HG03045 (cell line): ENCODE results near the gene FMC1.

ENCODE experiments used
- ATAC-seq: cut with Tn5 transposase; IDR thresholded peaks from one replicate; pipeline ENCODE4 v1.9.1; 2021; ENCODE audit warnings: mild to moderate bottlenecking, moderate library complexity; ENCODE audit not compliant: unreplicated experiment

The FMC1 gene

GRCh38 chr7:139370943-139371313 is 29.8 kb downstream of the FMC1 start:
- ATAC-seq: no peak

DNA sequence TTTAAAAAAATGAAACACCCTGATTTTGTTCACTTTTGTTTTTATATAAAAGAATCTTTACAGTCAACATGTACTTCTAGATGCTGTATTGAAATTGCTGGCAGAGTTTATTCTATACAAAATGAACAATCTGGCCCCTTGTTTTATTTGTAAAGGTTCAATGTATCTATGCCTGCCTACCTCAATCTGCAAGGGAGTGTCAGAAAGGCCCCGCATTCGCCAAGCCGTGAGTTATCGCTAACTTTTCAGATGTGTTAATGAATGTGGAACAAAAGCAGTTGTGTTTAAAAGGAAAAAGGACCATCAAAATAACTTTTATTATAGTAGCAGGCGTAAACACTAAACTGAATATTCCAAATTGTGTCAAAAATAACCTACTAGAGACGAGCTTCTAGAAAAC is 33.1 kb downstream of the FMC1 start:
- ATAC-seq: no peak

GRCh38 chr7:139382439-139382838 is 41.3 kb downstream of the FMC1 start:
- ATAC-seq: no peak

DNA sequence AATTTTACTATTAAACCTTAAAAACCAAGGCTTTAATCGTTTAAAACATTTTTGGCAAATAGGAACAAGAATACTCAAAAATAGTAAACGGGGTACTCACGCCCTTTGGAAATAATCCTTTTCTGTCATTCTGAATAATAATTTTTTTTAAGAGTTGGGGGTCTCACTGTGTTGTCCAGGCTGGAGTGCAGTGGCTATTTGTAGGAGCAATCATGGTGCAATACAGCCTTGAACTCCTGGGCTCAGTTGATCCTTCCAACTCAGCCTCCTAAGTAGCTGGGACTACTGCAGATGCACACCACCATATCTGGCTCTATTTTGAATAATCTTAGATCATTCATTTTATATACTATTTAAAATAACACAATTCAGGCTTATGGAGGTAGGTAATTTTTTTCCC is 43.5 kb downstream of the FMC1 start:
- no peak for ATAC-seq

GRCh38 chr7:139387594-139387993 is 46.5 kb downstream of the FMC1 start:
- ATAC-seq: no peak

DNA sequence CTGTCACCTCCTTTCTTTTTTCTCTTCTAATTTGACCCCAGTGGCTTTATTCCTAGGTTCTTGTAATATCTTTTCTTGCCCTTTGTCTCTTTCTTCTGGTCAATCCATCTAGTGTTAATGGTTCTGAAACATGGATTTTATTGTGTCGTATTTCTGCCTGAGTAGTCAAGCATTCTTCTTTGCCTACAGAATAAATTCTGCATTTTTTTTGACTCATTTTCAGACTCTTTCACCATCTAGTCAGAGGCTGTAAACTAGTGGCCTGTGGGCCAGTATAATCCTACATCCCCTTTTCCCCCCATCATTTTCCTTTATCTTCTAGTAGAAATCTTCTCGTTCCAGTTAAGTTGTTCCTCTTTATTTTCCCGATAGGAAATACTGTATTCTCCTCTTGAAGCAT is 48.0 kb downstream of the FMC1 start:
- no peak for ATAC-seq

- no peak for ATAC-seq
Observed at GRCh38 chr7:139389774-139390173, 48.6 kb downstream of the FMC1 start.

- no peak for ATAC-seq
Observed at GRCh38 chr7:139393621-139394211, 52.6 kb downstream of the FMC1 start.

DNA sequence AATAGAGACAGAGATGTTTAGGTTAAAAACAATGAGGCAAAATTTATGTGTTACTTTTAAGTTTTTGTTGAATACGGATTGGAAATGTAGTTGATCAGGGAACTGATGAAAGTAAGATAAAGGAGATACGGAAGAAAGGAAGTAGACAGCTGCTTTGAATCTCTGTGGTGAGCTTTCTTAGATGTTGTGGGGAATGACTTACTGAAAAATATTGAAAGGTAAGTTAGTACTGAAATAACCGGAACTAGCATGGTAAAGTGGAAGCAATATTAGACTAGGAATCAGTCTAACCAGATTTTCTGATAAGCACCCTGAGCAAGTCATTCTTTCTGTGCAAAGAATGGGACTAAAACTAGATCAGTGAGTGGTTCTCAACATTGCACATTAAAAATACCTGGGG is 53.4 kb downstream of the FMC1 start:
- ATAC-seq: no peak
